H4 (cell line): Measurements from ENCODE around the gene H3-3A. TPM values are rescaled to one million over a fixed set of nuclear protein-coding genes. Genes with fewer than 3 reads are reported as not detected.

Source experiments
- DNase-seq: peaks from one replicate; pipeline ENCODE4 v3.0.0-alpha.2; 2015; ENCODE audit warnings: low spot score
- total RNA-seq: library from RNA; depleted of rRNA; stranded (reverse); fragments of >200 nt; shearing (Covaris generic); gene quantifications from 2 replicates; pipeline ENCODE4 v1.2.3, GENCODE V29; 2014; rRNA removed

Gene H3-3A
- total RNA-seq, 1 experiment from 2014 or later, result 407 TPM

DNA sequence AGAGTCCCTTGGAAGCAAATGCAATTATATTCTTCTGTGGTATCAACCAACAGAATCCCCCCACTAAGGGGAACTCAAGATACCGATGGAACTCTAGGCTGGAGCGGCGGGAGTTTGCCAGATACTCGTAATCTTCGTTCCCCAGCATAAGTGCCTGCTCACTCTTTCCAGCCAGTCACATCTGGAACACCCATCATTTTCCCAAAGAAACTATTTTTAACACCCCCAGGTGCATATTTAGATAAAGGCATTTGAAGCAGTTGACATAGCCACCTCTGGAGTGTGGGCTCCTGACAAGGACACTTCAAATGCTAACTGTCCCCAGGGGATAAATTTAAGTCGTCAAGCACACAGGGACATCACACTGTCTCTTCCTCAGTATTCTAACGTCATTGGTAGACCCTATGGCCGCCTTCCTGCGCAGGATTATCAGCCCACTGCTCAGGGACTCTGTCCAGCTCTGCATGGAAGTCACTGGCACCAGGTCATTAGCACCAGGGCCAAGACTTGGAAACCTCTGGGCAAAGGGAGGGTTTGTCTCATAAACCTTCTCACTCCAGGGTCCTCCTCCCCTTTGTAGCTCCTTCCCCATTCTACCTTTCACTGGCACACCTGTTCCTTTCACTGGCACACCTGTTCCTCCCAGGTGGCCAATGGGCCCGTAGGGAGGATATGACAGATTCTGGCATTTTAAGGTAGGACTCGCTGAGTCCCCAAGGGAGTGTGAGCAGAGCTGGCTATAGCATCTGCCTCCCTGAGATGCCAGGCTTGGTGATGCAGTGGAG is 48.8 kb downstream of the H3-3A start:
- no peak for DNase-seq

GRCh38 chr1:226111883-226112261 is 49.4 kb downstream of the H3-3A start:
- no peak for DNase-seq

- DNase-seq, result no peak
These were observed 50.1 kb downstream of the H3-3A start for GRCh38 chr1:226112626-226113025.

DNA sequence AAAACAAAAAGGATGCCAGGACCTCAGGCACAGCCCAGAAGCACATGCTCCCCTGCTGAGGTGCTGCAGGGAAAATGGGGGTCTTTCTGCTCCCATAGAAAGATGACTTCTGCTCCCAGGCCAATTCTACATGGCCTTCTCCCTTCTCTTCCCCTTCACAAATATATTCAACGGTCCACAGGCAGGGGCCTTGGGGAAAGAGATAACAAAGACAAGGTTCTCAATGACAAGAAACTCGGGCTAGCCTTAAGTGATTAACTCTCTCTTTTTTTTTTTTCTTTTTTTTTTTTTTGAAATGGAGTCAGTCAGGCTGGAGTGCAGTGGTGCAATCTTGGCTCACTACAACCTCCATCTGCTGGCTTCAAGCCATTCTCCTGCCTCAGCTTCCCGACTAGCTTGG is 54.2 kb downstream of the H3-3A start:
- no peak for DNase-seq

GRCh38 chr1:226117330-226117729 is 54.8 kb downstream of the H3-3A start:
- no peak for DNase-seq

DNA sequence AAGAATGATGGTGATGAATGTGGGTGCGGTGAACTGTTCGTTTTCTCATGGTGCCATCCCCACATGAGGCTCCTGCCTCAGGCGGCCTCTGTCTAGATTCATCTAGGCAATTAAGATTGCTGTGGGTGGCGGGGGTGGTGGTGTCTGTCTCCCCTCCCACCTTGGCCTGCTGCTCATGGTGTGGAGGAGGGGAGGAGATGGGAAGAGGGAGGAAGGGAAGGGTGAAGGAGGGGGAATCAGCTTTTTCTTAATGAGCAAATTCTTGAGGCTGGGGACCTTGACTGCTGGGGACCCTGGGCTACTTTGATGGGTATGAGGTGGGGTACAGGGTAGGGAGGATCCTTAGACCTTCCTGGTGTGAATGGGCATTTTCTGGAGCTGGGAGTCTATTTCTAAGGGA is 55.8 kb downstream of the H3-3A start:
- DNase-seq, result no peak

GRCh38 chr1:226119169-226119568 is 56.7 kb downstream of the H3-3A start:
- no peak for DNase-seq

DNA sequence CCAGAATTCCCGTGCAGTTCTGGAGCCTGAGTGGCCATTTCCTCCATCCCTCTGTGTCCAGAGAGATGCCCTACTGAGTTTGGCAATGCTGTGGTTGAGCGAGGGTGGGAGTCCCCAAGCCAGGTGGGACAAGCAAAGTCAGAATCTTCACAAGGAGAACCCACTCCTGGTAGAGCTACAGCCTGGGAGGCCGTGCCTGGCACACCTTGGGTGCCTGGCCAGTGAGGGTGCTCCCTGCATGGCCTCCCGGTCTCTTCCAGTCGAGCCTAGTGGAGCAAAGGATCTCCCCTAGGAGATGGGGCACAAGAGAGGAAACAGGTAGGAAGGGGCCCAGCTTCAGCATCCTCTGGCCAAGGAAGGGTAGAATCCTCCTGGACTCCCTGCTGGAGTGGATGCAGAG is 57.9 kb downstream of the H3-3A start:
- no peak for DNase-seq

GRCh38 chr1:226121049-226121586 is 58.6 kb downstream of the H3-3A start:
- DNase-seq, result no peak

Other genes starting within 250 kb of the H3-3A start
- gene TMEM63A, start 180.3 kb upstream of the H3-3A start, total RNA-seq, result 4.0 and 6.8 TPM in 2 replicates
- gene LEFTY1, start 173.6 kb upstream of the H3-3A start, total RNA-seq, result 0.50 TPM in 1 of 2 replicates, not detected in the other
- 37.2 and 38.6 TPM in 2 replicates for gene PYCR2, start 138.5 kb upstream of the H3-3A start, total RNA-seq
- not detected in 2 replicates for gene LEFTY2, start 121.5 kb upstream of the H3-3A start, total RNA-seq
- gene SDE2, start 63.4 kb upstream of the H3-3A start, total RNA-seq, result 13.6 and 14.3 TPM in 2 replicates
- gene ACBD3, start 124.0 kb downstream of the H3-3A start, total RNA-seq, result 25.7 and 39.4 TPM in 2 replicates
- not detected in 2 replicates for gene MIXL1, start 160.9 kb downstream of the H3-3A start, total RNA-seq
- 7.9 and 10.7 TPM in 2 replicates for gene LIN9, start 246.4 kb downstream of the H3-3A start, total RNA-seq